Stimulated activated CD4-positive, alpha-beta T cell treated with anti-CD3 and anti-CD28 coated beads, Interleukin-4, amount 100 ng/mL, for 48 hours (primary cell): ENCODE data around the gene LEPROT.
"Not testable (repeated sequence)": the region's sequence is repeated elsewhere in the genome, so short reads cannot be mapped to it uniquely, and the experiment has no call there.

Source experiments
- DNase-seq, 2 donors: peaks; one replicate each; pipeline ENCODE4 v3.0.0-alpha.2; 2020; ENCODE audit warnings: low read depth in 2 of 2

The LEPROT gene

GRCh38 chr1:65420590-65421350, at the start of gene LEPROT, which contains the start of gene LEPR:
Gene LEPROT, plus strand, starts transcription at chr1:65420668. Its CDS starts 57 bp downstream, at chr1:65420725.
Gene LEPR, plus strand, starts transcription at chr1:65420668. Its CDS starts 144,898 bp downstream, at chr1:65565566.
- DNase-seq = no peak

GRCh38 chr1:65371544-65371943, 48.9 kb upstream of the LEPROT start:
- DNase-seq = no peak

GRCh38 chr1:65372557-65372956, 47.9 kb upstream of the LEPROT start:
- no peak for DNase-seq

- DNase-seq = no peak
These were observed 42.8 kb upstream of the LEPROT start for GRCh38 chr1:65377496-65378246.

- no peak for DNase-seq
These were observed 42.1 kb upstream of the LEPROT start for GRCh38 chr1:65378247-65378946.

- DNase-seq = not testable (repeated sequence)
These were observed 36.0 kb upstream of the LEPROT start for GRCh38 chr1:65384426-65384825.

GRCh38 chr1:65386439-65386838, 34.0 kb upstream of the LEPROT start:
- DNase-seq = no peak

GRCh38 chr1:65387821-65388220, 32.6 kb upstream of the LEPROT start:
- no peak for DNase-seq

GRCh38 chr1:65388908-65389695, 31.4 kb upstream of the LEPROT start:
- DNase-seq = no peak

- DNase-seq = no peak
These were observed 28.0 kb upstream of the LEPROT start for GRCh38 chr1:65392497-65392896.

GRCh38 chr1:65393347-65393746, 27.1 kb upstream of the LEPROT start:
- DNase-seq = peak in 1 of 2 donors; percentile 2

GRCh38 chr1:65393928-65394327, 26.5 kb upstream of the LEPROT start:
- no peak for DNase-seq

GRCh38 chr1:65395887-65396612, 24.4 kb upstream of the LEPROT start:
- no peak for DNase-seq

- no peak for DNase-seq
These were observed 22.4 kb upstream of the LEPROT start for GRCh38 chr1:65398083-65398482.

- DNase-seq = no peak
These were observed 21.5 kb upstream of the LEPROT start for GRCh38 chr1:65399003-65399402.

GRCh38 chr1:65401612-65402011, 18.9 kb upstream of the LEPROT start:
- no peak for DNase-seq

GRCh38 chr1:65404941-65405340, 15.5 kb upstream of the LEPROT start:
- DNase-seq = no peak

- no peak for DNase-seq
These were observed 12.6 kb upstream of the LEPROT start for GRCh38 chr1:65407877-65408276.

GRCh38 chr1:65409314-65409713, 11.2 kb upstream of the LEPROT start:
- no peak for DNase-seq

GRCh38 chr1:65409816-65410326, 10.6 kb upstream of the LEPROT start:
- DNase-seq = no peak
